ENCODE measurements around the gene MORN4.
"Not testable (repeated sequence)": the region's sequence is repeated elsewhere in the genome, so short reads cannot be mapped to it uniquely, and the experiment has no call there.

MORN4 gene

GRCh38 chr10:97593421-97593820, 39.9 kb downstream of the MORN4 start:
- DNase-seq (ENCODE audit: low spot score in 2 of 2) (no peak), ATAC-seq (no peak)
- H3K9me3 Mint-ChIP-seq, result no peaks in the 10 kb centered on the region
- no peak overlapping the region for H3K27ac Mint-ChIP-seq
- H3K4me3 Mint-ChIP-seq, result no peak overlapping the region
- peaks cover 7% of the 10 kb centered on the region for H3K4me1 Mint-ChIP-seq
- peaks cover 5% of the 10 kb centered on the region for H3K36me3 Mint-ChIP-seq

- H3K36me3 Mint-ChIP-seq, result peaks cover 5% of the 10 kb centered on the region
- peak overlapping the region; percentile 30 for H3K4me3 Mint-ChIP-seq
- DNase-seq (ENCODE audit: low spot score in 2 of 2), result no peak
- H3K9me3 Mint-ChIP-seq, result no peaks in the 10 kb centered on the region
- no peak for ATAC-seq
- H3K4me1 Mint-ChIP-seq, result peaks cover 7% of the 10 kb centered on the region
- peak overlapping the region; percentile 68 for H3K27ac Mint-ChIP-seq
Observed at GRCh38 chr10:97590748-97591495, 42.4 kb downstream of the MORN4 start.

GRCh38 chr10:97590082-97590747, 43.1 kb downstream of the MORN4 start:
- Mint-ChIP-seq H3K4me1 (peaks cover 7% of the 10 kb centered on the region), H3K27ac (peak overlapping the region; percentile 68), H3K9me3 (no peaks in the 10 kb centered on the region), H3K36me3 (peaks cover 5% of the 10 kb centered on the region), H3K4me3 (peak overlapping the region; percentile 30)
- ATAC-seq (peak; percentile 93), DNase-seq (ENCODE audit: low spot score in 2 of 2) (peak; percentile 32 to 77)

- DNase-seq (ENCODE audit: low spot score in 2 of 2), result no peak
- Mint-ChIP-seq H3K4me3 (peak within 1 kb of the TSS; percentile 30), H3K9me3 (no peaks in the 10 kb centered on the region), H3K36me3 (peaks cover 5% of the 10 kb centered on the region), H3K4me1 (peaks cover 7% of the 10 kb centered on the region), H3K27ac (peak within 1 kb of the TSS; percentile 68)
- ATAC-seq, result no peak
Observed at GRCh38 chr10:97589479-97589878, 43.8 kb downstream of the MORN4 start, which contains the start of gene C10orf62. C10orf62 (plus strand) TSS chr10:97589721; CDS start chr10:97589898, 177 bp downstream.

- H3K27ac Mint-ChIP-seq, result no peak overlapping the region
- no peak for ATAC-seq
Observed at GRCh38 chr10:97587183-97587582, 46.1 kb downstream of the MORN4 start.

GRCh38 chr10:97585439-97585811, 47.9 kb downstream of the MORN4 start:
- no peak for ATAC-seq
- H3K27ac Mint-ChIP-seq, result no peak overlapping the region
- no peaks in the 10 kb centered on the region for H3K9me3 Mint-ChIP-seq
- peaks cover 4% of the 10 kb centered on the region for H3K36me3 Mint-ChIP-seq
- peaks cover 3% of the 10 kb centered on the region for H3K4me1 Mint-ChIP-seq
- H3K4me3 Mint-ChIP-seq, result no peak overlapping the region
- no peak for DNase-seq (ENCODE audit: low spot score in 2 of 2)

More at GRCh38 chr10:97587183-97587582, 46.1 kb downstream of the MORN4 start:
- Mint-ChIP-seq H3K9me3 (no peaks in the 10 kb centered on the region), H3K4me1 (peaks cover 7% of the 10 kb centered on the region), H3K4me3 (no peak overlapping the region), H3K36me3 (peaks cover 5% of the 10 kb centered on the region)
- no peak for DNase-seq (ENCODE audit: low spot score in 2 of 2)

- Mint-ChIP-seq H3K4me3 (no peak overlapping the region), H3K36me3 (no peaks in the 10 kb centered on the region), H3K27ac (peak overlapping the region; percentile 36), H3K4me1 (no peaks in the 10 kb centered on the region), H3K9me3 (no peaks in the 10 kb centered on the region)
- DNase-seq (ENCODE audit: low spot score in 2 of 2), result no peak
- no peak for ATAC-seq
Observed at GRCh38 chr10:97584798-97585438, 48.4 kb downstream of the MORN4 start.

GRCh38 chr10:97584060-97584797, 49.1 kb downstream of the MORN4 start, which contains the start of gene HOGA1:
HOGA1 (plus strand) TSS chr10:97584389; CDS start chr10:97584704, 315 bp downstream.
- Mint-ChIP-seq H3K4me3 (no peak within 1 kb of the TSS), H3K4me1 (no peaks in the 10 kb centered on the region), H3K9me3 (no peaks in the 10 kb centered on the region), H3K36me3 (no peaks in the 10 kb centered on the region), H3K27ac (peak within 1 kb of the TSS; percentile 36)
- ATAC-seq (no peak), DNase-seq (ENCODE audit: low spot score in 2 of 2) (no peak)

GRCh38 chr10:97583476-97583875, 49.8 kb downstream of the MORN4 start:
- Mint-ChIP-seq H3K4me3 (no peak overlapping the region), H3K9me3 (no peaks in the 10 kb centered on the region)

GRCh38 chr10:97582169-97582568, 51.1 kb downstream of the MORN4 start:
- no peak overlapping the region for H3K4me3 Mint-ChIP-seq
- H3K9me3 Mint-ChIP-seq, result no peaks in the 10 kb centered on the region
- ATAC-seq, result no peak
- no peaks in the 10 kb centered on the region for H3K36me3 Mint-ChIP-seq
- no peak for DNase-seq (ENCODE audit: low spot score in 2 of 2)
- no peak overlapping the region for H3K27ac Mint-ChIP-seq
- no peaks in the 10 kb centered on the region for H3K4me1 Mint-ChIP-seq

More at GRCh38 chr10:97583476-97583875, 49.8 kb downstream of the MORN4 start:
- ATAC-seq (no peak), DNase-seq (ENCODE audit: low spot score in 2 of 2) (no peak)
- H3K27ac Mint-ChIP-seq, result no peak overlapping the region
- no peaks in the 10 kb centered on the region for H3K36me3 Mint-ChIP-seq
- H3K4me1 Mint-ChIP-seq, result no peaks in the 10 kb centered on the region

- Mint-ChIP-seq H3K36me3 (no peaks in the 10 kb centered on the region), H3K4me1 (no peaks in the 10 kb centered on the region), H3K9me3 (no peaks in the 10 kb centered on the region), H3K4me3 (no peak overlapping the region), H3K27ac (peak overlapping the region; percentile 16)
- no peak for DNase-seq (ENCODE audit: low spot score in 2 of 2)
- ATAC-seq, result peak; percentile 12
Observed at GRCh38 chr10:97580421-97581367, 52.6 kb downstream of the MORN4 start.

- no peak for DNase-seq (ENCODE audit: low spot score in 2 of 2)
- H3K4me1 Mint-ChIP-seq, result peaks cover 9% of the 10 kb centered on the region
- peaks cover under 1% of the 10 kb centered on the region for H3K36me3 Mint-ChIP-seq
- H3K27ac Mint-ChIP-seq, result no peak overlapping the region
- no peak overlapping the region for H3K4me3 Mint-ChIP-seq
- no peaks in the 10 kb centered on the region for H3K9me3 Mint-ChIP-seq
- ATAC-seq, result no peak
Observed at GRCh38 chr10:97578171-97578844, 55.0 kb downstream of the MORN4 start.

- no peak overlapping the region for H3K4me3 Mint-ChIP-seq
- DNase-seq (ENCODE audit: low spot score in 2 of 2) (no peak), ATAC-seq (no peak)
- peaks cover 15% of the 10 kb centered on the region for H3K4me1 Mint-ChIP-seq
- no peaks in the 10 kb centered on the region for H3K9me3 Mint-ChIP-seq
- peaks cover 6% of the 10 kb centered on the region for H3K36me3 Mint-ChIP-seq
- H3K27ac Mint-ChIP-seq, result no peak overlapping the region
Observed at GRCh38 chr10:97577701-97578100, 55.6 kb downstream of the MORN4 start.

GRCh38 chr10:97576487-97576886, 56.8 kb downstream of the MORN4 start:
- H3K36me3 Mint-ChIP-seq; H3K4me3 Mint-ChIP-seq; ATAC-seq; H3K9me3 Mint-ChIP-seq; DNase-seq (ENCODE audit: low spot score in 2 of 2): not testable (repeated sequence)
- Mint-ChIP-seq H3K27ac (peak overlapping the region; percentile 30), H3K4me1 (peaks cover 18% of the 10 kb centered on the region)

Data from stimulated activated effector memory CD8-positive, alpha-beta T cell treated with anti-CD3 and anti-CD28 coated beads, Interleukin-12 subunit alpha, Interleukin-12 subunit beta, amount 100 ng/mL, for 72 hours (primary cell).